ENCODE measurements around the gene CYLD.

Gene CYLD

DNA sequence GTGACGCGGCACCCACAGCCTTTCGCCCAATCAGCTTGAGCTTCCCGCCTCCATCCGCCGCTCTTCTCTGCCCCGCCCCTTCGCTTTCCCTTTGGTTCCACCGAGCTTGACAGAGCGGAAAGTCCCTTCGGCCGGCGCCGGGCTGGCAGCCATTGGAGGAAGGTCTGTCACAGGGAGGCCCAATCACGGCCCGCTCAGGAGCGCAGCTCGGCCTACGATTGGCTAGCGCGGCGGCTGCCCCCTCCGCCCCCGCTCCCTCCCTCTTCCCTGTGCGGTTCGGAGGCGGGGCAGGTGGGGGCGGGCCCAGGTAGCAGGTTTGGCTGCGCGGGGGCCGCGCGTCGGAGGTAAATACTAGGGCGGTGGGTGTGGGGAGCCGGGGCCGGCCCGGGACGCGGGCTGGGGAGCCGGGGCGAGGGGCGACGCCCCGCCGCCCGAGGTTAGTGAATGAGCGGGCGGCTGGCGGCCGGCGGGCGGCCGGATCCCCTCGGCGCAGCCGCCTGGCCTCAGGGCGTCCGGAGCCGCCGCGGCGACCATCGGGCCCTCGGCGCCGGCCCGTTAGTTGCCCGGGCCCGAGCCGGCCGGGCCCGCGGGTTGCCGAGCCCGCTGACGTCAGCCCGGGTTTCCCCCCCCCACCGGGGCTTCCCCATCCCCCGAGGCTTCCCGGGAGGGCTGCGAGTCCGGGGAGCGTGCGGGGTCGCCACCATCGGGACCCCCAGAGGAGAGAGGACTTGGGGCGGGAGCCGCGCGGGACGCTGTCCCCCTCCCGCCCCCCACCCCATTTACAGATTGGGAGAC, at the start of gene CYLD:
TSS of gene CYLD (plus strand) at position 306 of the 795 bp plus-strand sequence. CDS start 7,613 bp downstream, outside the sequence.
- peak; percentile 99 for DNase-seq (ENCODE audit: low read depth)

DNA sequence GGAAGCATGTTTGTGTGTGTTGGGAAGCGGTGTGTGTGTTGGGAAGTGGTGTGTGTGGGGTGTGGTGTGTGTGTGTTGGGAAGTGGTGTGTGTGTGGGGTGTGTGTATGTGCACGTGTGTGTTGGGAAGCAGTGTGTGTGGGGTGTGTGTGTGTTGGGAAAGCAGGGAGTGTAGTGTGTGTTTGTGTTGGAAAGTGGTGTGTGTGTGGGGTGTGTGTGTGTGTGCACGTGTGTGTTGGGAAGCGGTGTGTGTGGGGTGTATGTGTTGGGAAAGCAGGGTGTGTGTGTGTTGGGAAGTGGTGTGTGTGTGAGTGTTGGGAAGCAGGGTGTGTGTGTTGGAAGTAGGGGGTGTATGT, 49.3 kb upstream of the CYLD start:
- DNase-seq (ENCODE audit: low read depth) = no peak

DNA sequence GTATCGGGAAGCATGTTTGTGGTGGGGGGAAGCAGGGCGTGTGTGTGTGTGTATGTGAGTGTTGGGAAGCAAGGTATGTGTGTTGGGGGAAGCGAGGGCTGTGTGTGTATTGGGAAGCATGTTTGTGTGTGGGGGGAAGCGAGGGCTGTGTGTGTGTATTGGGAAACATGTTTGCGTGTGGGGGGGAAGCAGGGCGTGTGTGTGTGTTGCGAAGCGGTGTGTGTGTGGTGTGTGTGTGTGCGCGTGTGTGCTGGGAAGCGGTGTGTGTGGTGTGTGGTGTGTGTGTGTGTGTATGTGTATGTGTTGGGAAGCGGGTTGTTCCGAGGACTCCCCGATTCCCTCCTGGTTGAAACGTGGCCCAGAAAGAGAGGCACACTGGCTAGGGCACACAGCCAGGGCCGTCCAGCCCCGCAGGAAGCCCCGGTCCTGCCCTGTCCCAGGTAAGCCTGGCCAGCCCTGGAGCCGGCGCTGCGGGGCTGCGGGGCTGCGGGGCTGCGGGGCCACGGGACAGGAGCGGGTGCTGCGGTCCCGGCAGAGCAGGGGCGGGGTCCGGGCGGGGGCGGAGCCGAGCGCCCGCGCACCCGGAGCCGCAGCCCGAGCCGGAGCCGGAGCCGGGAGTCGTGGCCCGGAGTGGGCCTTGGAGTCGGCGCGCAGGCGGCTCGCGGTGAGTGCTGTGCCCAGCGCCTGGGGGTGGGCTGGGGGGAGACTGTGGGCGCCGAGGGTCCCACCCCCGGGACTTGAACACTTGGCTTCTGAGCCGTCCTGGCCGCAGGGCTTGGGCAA, 48.7 kb upstream of the CYLD start, which contains the start of gene NOD2:
TSS of gene NOD2 (plus strand) at position 608 of the 783 bp plus-strand sequence. CDS start 5,890 bp downstream, outside the sequence.
- DNase-seq (ENCODE audit: low read depth) = no peak

DNA sequence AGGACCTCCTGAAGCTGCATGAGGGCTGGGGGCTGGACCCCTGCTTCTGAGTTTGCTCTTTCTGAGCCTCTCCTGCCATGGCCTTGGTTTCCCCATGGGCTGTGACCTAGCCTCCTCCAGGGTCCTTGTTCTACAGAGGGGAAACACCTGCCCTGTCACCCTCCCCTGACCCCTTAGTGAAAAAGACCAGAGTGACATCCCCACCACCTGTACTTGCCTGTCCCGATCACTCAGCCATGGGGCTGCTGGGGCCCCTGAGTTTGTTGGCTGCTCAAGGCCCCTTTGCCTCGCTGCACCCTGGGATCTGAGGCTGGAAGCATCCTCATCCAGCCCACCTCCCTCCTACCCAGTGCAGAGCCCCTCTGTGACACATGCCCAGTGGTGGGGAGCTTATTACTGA, 47.7 kb upstream of the CYLD start:
- DNase-seq (ENCODE audit: low read depth) = no peak

DNA sequence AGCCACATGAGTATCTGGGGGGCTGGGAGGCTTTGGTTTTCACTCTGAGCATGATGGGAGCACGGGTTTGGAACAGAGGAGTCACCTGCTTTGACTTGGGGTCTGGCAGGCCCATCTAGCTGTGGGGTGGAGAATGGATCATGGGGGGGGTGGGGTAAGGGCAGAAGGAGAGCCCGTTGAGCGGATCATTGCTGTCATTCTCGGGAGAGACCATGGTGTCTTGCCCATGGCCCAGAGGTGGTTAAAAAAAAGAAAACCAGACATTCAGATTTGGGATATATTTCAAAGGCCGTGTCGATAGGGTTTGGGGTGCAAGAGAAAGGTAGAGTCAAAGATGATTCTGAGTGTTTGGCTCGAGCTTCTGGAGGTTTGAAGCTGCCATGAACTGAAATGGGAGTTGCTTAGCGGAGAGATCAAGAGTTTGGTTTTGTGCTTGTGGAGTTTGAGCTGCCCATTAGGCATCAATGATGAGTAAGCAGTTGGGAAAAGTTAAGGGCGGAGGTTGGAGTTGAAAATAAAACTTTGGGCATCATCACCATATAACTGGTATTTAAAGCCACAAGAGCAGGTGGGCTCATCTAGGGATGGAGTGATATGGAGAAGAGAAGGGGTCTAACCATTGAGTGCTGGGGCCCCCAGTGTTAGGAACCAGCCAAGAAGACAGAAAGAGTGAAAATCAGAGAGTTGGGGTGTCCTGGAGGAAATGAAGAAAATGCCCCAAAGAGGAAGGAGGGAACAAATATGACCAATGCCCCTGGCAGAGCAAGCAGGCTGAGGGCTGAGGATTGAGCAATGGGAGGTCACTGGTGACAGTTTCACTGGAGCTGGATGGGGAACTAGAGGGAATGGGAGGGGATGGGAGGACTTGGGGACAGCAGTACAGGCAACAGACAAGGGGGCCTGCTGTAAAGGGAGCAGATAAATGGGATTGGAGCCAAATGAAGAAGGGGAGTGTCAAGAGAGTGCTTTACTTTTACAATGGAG, 46.6 kb upstream of the CYLD start:
- no peak for DNase-seq (ENCODE audit: low read depth)

DNA sequence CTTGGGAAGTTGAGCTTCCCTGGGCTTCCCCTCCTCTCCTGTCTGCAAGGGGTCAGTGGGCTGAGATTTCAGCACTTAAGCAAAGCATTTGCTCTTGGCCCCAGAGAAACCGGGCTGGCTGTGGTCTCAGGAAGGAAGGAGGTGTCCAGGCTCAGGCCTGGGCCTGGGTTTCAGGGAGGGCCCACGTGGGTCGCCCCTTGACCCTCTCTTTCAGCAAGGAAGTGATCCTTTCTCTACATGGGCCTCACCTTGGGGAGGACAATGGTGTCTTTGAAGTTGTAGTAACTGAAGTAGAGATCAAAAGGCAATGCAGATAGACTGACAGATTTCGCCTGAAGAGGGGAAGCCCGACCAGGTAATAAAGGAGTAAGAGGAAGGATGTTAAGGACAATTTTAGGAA, 45.8 kb upstream of the CYLD start:
- DNase-seq (ENCODE audit: low read depth) = no peak

DNA sequence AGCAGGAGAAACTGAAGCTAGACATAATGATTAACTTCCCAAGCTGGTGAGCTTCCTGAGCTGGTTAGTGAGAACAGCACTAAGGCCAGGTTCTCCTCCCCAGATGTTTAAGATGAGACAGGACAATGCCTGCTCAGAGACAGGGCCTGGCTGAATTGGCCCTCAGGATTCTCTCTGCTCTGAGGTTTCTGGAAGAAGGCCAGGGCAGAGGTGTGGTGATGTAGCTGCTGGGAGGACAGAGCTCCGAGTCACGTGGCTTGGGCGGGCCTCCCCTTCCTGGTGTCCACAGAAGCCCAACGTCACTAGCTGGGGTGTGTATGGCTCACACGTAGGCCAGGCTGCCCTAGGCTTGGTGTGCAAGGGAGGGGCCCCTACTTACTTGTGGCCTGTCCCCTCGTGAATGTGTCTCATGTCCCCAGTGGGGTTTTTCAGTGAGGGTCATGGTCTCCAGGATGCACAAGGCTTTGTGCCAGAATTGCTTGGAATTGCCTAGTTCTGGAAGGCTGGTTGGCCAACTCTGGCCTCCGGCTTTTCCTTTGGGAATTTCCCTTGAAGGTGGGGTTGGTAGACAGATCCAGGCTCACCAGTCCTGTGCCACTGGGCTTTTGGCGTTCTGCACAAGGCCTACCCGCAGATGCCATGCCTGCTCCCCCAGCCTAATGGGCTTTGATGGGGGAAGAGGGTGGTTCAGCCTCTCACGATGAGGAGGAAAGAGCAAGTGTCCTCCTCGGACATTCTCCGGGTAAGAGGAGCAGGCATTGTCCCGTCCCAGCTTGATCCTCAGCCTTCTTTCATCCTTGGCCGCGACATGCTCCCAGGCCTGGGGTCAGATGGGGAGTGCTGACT, 45.1 kb upstream of the CYLD start:
- no peak for DNase-seq (ENCODE audit: low read depth)

DNA sequence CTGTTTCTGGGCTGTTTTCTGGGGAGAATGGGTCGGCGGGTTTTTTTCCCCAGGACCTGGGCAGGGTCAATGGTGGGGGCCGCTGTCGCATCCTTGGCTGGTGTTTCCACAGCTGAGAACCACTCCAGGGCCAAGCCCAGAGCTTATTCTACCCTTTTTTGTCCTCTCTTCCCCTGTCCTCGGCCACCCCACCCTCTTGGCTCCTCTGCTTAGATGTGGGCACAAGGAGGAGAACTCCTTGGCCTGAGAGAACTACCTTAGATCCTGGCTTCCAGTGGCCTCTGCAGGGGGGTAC, 44.5 kb upstream of the CYLD start:
- no peak for DNase-seq (ENCODE audit: low read depth)

DNA sequence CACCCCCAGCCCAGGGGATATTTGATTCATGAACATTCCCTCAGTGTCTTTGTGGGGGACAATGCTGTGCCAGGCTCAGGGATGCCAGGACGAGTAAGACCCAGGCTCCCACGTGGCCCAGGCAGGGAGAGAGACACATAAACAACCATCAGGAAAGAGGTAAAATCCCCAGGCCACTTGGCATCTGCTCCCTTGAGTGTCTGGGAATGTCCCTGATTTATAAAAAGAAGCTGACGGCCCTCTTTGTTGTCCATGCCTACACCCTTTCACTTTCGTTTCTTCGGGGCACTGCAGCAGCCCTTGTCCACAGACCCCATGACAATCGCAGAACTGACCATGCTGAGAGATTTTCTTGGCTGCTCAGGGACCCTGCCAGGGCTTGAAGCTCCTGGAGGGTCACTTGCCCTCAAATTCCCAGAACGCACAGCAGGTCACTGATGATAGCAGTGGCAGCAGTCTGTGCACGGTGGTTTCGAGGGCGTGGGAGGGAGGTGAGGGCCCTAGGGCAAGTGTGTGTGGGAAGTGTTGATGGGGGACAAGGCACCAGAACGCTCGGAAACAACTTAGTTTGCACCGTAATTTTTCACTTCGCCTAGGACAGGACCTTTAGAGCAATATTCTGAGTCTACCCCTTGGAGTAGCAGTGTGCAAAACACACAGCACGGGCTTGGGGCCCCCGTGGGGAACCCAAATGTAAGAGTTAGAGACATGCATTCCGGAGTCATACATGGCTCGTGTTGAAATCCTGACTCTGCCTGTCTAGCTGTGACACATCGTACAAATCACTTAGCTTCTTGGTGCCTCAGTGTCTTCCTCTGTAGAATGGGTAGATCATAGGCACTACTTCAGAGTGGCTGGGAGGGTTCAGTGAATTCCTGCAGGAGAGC, 43.8 kb upstream of the CYLD start:
- peak; percentile 35 for DNase-seq (ENCODE audit: low read depth)

DNA sequence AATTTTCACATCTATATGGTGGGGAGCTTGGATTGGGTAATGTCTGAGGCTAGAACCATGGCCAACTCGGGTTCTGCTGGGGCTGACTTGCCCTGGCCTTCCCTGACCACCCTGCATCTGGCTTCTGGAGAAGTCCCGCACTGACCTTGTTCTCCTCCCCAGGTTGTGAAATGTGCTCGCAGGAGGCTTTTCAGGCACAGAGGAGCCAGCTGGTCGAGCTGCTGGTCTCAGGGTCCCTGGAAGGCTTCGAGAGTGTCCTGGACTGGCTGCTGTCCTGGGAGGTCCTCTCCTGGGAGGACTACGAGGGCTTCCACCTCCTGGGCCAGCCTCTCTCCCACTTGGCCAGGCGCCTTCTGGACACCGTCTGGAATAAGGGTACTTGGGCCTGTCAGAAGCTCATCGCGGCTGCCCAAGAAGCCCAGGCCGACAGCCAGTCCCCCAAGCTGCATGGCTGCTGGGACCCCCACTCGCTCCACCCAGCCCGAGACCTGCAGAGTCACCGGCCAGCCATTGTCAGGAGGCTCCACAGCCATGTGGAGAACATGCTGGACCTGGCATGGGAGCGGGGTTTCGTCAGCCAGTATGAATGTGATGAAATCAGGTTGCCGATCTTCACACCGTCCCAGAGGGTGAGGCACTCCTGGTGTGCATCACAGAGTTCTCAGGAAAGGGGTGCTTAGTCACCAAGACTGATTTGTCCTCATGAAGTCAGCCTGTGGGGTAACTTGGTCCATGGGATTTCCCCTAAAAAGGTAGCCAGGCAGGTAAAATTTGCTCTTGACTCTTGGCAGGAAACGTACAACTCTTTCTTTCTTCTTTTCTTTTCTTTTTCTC, 42.3 kb upstream of the CYLD start:
- DNase-seq (ENCODE audit: low read depth) = peak; percentile 66

DNA sequence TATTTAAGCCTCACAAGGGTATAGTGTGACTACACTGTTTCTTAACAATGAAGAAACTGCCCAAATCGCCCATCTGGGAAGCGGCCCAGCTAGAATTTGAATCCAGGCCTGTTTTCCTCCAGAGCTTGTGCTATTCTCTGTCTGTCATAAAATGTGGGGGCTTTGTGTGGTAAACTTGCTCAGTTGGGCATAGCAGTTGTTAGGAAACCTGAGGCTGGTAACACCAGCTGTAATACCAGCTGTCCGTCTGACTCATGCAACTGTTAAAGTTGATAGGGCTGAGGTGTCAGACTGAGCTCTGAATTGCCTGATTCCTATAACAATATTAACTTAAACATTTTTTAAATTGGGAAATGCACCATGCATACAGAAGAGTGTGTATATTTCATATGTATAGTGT, 39.2 kb upstream of the CYLD start:
- no peak for DNase-seq (ENCODE audit: low read depth)

DNA sequence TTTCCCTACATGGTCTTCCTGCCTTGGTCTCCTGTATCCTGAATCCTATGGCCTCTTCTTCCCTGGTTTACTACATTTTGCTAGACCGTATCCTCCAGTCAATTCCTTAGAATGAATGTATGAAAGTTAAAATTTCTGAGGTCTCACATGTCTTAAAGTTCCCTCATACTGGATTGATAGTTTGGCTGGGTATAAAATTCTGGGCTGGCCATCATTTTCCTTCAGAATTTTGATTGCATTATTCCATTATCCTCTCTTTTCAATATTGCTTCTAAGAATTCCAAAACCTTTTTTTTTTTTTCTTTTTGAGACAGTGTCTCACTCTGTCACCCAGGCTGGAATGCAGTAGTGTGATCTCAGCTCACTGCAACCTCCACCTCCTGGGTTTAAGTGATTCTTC, 37.6 kb upstream of the CYLD start:
- DNase-seq (ENCODE audit: low read depth) = no peak

DNA sequence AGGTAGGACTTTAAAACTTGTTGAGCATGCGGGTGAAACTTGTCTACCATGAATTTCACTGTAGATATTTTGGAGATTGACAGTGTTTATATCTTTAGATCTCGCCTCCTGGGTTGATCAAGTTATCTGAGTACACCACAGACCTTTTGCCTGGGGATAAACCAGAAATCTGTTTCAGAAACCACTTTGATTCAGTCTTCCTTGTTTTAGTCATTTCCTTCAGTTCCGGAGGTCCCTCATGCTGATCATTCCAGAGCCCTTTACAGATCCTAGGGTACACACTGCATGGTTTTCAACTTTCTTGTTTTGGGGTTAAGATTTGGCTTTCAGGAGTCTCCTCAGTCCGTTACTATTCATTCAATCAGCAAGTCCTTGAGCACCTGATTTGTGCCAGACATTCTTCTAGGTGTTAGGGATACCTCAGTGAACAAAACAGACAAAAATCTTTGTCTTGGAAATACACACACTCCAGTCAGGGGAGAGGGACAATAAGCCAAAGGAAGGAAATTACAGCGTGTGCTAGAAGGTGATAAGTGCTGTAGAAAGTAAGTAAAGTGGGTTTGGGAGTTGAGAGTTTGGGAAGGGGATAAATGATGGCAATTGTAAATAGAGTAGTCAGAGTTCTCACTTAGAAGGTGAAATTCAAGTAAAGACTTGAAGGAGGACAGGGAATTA, 36.3 kb upstream of the CYLD start:
- DNase-seq (ENCODE audit: low read depth) = no peak

DNA sequence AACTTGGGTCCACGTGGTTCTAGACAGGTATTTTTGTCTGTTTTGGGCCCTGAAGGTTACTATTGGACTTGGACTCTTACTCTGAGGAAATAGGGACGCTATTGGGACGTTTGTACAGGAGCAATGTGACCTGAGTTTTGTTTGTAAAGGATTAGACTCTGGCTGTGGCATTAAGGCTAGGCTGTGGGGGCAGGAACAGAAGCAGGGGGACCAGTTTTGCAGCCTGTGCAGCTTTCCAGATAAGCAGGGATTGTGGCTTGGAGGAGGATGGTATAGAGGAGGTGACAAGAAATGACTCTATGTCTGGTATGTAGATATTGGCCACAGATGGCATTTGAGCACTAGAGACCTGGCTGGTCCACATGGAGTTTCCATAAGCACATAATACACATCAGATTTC, 35.6 kb upstream of the CYLD start:
- no peak for DNase-seq (ENCODE audit: low read depth)

DNA sequence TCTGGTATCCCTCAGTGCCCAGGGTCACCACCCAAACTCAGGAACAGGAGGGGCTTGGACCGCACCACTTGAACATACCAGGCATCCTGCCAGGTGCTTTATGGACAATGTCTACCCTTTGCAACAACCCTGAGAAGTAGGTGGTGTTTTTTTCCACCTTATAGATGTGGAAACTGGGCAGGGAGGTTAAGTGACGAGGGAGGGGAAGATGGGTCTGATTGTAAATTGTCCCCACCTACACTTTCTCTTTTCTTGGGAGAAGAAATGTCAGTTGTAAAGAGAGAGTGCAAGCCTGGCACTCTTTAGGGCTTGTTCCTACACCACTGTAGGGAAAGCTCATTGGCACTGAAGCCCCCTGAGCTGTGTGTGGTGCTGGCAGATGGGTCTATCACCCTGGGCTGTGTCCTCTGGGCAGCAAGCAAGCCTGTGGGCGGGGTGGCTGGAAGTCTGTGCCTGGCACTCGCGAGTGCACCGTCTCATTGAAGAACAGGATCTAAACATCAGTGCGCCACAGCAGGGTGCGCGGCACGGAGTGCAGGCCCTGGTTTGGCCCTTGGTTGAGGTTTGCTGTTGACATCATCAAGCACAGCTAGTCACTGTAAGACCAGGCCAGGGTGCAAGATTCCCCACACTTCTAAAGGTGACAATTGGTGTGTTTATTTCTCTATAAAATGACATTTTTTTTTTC, 33.4 kb upstream of the CYLD start:
- DNase-seq (ENCODE audit: low read depth) = no peak

DNA sequence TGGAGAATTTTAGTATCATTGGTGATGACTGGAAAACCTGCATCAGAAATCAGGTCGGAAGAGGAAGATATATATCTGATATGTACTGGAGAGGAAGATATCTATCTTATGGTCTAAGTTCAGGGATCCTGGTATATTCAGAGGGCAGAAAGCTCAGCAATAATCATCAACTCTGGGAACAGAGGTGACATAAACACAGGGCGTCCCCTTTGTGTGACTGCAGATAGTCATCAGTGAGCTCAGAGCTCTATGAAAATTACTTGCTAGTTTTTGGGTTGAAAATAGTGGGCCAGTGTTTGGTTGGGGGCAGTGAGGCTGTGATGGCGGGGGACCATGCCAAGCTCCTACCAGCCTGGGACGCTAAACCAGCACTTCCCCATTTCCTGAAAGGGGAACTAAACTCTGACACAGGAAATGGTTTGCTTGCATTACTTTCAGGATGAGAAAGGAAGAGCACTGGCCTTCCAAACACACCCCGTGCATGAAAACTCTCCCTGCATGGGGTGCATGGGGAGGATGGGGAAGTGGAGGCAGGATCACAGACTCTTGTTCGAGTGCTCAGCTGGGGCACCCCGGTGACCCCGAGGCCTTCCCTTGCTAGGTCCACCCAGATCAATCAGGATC, 32.7 kb upstream of the CYLD start:
- no peak for DNase-seq (ENCODE audit: low read depth)

DNA sequence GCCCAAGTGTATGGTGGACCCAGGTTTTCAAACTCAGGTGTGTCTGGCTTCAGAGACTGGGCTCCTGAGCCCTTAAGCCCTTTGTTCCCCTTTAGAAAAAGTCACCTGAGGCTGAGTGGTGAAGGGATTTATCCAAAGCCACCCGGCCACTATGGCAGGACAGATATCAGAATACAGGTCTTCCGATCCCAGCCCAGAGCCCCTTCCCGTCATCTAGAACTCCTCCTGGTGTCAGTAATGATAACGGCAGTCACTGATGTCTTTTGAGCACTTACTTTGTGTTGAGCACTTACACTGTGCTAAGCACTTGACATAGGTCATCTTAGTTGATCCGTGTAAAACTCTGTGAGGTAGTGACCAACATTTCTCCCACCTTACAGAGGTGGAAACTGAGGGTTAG, 31.9 kb upstream of the CYLD start:
- no peak for DNase-seq (ENCODE audit: low read depth)

DNA sequence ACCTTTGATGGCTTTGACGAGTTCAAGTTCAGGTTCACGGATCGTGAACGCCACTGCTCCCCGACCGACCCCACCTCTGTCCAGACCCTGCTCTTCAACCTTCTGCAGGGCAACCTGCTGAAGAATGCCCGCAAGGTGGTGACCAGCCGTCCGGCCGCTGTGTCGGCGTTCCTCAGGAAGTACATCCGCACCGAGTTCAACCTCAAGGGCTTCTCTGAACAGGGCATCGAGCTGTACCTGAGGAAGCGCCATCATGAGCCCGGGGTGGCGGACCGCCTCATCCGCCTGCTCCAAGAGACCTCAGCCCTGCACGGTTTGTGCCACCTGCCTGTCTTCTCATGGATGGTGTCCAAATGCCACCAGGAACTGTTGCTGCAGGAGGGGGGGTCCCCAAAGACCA, 30.8 kb upstream of the CYLD start:
- DNase-seq (ENCODE audit: low read depth) = no peak

Data from activated T-cell treated with anti-CD3 and anti-CD28 coated beads for 24 hours (primary cell).